Cerebellar nuclear complex (tissue), 1 donor: ENCODE measurements around the gene TTC21A.
"Not testable (repeated sequence)": the region's sequence is repeated elsewhere in the genome, so short reads cannot be mapped to it uniquely, and the experiment has no call there.

ENCODE experiments used
- DNase-seq, 2 experiments: peaks; one replicate each; lab custom pipeline; 2025; lab: John Stamatoyannopoulos, UW

Gene TTC21A

DNA sequence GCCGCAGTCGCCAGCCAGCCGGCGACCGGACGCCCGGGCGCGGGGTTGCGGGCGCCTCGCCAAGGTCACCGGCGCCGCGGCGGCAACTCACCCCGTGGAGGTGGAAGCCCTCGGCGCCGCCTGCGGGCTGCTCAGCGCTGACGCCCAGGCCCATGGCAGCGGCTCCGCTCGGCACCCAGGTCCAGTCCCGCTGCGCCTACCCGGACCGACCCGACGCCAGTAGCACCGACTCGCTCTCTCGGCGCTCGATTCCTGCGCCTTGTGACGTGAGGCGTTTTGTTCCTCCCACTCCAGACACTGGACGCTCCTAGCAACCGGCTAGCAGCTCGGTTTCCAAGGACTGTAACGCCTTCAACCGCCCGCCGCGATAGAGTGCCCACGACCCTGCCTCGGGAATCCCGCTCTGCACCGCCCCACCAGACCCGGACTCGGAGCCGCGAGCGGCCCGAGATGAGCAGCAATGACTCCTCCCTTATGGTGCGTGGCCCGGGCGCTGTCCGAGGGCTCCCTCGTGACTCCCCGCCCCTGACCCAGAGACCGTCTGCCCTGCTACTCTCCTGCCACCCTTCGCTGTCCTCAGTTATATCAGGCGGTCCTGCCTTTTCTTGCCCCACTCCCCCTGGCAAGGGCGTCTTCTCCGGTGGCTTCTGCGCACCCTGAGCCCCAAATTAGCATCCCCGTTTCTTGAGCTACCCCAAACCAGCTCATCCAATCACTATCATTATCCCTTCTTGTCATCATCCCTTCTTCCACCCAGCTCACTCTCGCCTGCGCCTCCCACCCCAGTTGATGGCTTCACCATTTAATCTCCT, at the start of gene TTC21A, which contains the start of gene GORASP1:
TTC21A (plus strand) TSS at position 293 of the 812 bp plus-strand sequence; CDS start at position 451, 158 bp downstream.
GORASP1 (minus strand) TSS at position 240 of the 812 bp plus-strand sequence; CDS start at position 154, 86 bp downstream.
- DNase-seq, result peak; percentile 47 to 68

DNA sequence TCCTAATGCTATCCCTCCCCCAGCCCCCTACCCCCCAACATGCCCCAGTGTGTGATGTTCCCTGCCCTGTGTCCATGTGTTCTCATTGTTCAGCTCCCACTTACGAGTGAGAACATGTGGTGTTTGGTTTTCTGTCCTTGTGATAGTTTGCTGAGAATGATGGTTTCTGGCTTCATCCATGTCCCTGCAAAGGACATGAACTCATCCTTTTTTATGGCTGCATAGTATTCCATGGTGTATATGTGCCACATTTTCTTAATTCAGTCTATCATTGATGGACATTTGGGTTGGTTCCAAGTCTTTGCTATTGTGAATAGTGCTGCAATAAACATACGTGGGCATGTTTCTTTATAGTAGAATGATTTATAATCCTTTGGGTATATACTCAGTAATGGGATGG, 46.3 kb upstream of the TTC21A start:
- not testable (repeated sequence) for DNase-seq

DNA sequence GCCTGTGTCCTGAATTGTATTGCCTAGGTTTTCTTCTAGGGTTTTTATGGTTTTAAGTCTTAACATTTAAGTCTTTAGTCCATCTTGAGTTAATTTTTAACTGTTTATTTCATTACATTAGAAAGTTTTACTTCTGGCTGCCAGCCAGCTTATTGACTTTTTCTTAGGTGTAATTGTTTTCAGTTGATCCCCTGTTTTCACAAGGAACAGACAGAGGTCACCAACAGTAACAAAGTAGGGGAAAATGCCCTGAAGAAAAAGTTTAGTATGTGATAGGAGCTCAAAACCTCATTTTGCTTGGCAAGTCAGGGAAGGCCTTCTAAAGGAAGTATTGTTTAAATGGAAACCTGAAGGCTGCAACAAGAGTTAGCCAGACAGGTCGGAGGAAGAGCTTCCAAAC, 45.3 kb upstream of the TTC21A start:
- no peak for DNase-seq

DNA sequence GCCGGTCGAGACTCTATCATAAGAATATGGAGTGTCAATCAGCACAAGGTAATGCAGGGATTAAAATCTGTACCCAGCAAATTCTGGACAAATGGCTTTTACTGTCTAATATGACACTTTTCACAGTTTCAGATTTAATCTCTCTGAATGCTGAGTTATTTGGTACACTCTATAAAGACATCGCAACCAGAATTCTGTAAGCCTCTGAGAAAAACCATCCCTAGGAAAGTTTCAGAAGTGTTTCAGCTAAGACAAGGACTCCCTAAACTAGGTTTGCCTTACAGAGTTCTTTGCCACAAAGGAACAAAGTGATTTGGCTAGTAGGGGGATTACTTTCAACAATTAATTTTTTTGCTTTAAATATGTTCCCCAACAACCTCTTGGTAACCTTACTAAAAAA, 44.3 kb upstream of the TTC21A start:
- no peak for DNase-seq

DNA sequence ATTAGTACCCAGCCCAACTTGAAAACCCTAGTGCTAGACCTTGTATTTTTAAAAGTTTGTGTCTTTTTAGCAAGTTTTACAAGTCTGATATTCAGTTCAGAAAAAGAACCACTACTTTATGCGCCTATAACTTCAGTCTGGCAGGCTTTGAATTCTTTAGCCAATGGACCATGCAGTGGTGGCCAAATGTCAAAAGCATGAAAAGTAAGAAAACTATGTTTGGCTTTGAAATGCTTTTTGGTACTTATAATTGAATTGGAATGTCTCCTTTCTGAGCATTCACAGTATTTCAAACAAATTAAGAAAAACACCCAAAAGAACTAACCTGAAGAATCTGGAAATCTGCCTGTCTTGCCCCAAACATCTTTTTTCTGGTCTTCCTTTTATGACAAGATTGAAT, 42.8 kb upstream of the TTC21A start:
- no peak for DNase-seq

DNA sequence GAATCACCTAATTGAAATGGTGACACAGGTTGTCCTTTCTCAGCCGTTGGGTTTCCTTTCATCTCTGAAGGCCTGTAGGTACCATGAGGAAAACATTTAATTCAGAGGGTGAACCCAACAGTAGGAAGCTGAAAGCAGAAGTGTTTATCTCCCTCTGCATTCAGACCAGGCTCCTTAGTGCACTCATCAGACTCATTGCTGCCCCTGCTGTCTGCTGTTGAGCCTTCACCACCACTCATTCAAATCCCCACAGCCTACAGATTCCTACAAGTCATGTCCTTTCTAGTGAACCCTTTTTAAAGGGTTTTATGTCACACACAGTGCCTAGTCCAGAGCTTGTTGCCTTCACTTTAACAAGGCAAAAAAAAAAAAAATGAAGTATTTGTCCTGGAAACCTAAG, 42.3 kb upstream of the TTC21A start:
- no peak for DNase-seq

GRCh38 chr3:39067286-39067685, 40.2 kb upstream of the TTC21A start:
- DNase-seq, result no peak

DNA sequence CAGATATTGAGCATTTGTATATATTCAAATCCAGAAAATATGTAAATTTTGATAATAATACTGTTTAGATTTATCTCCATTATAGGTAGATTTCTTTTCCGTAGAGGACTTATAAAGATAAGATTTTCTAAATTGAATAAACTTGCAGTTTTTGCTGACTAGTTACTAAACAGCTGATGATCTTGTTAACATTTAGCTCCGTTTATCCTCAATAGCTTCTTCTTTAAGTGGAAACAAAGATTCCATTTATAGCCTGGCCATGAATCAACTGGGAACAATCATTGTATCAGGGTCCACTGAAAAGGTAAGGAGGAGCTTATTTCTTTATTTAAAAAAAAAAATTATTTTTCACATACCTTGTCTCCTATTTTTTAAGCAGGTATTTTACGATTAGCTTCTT, 38.9 kb upstream of the TTC21A start:
- DNase-seq, result no peak

GRCh38 chr3:39075910-39076309, 31.6 kb upstream of the TTC21A start:
- no peak for DNase-seq

- DNase-seq, result no peak
These were observed 27.9 kb upstream of the TTC21A start for GRCh38 chr3:39079530-39079929.

DNA sequence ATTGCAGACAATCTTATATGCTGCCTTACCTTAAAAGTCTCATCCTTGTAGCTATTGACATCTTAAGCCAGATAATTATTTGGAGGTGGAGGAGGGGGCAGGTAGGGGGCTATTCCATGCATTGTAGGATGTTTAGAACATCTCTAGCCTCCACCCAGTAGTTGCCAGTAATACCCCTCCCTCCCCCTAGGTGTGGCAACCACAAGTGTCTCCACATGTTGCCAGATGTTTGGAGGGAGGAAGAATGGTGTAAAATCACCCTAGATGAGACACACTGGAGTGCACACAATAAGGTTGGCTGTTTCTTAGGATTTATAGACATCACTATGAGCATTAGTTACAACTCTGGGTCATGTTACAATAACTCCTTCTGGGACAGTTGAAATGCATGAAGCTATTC, 27.5 kb upstream of the TTC21A start:
- no peak for DNase-seq

GRCh38 chr3:39082666-39083313, 24.7 kb upstream of the TTC21A start:
- DNase-seq, result no peak

DNA sequence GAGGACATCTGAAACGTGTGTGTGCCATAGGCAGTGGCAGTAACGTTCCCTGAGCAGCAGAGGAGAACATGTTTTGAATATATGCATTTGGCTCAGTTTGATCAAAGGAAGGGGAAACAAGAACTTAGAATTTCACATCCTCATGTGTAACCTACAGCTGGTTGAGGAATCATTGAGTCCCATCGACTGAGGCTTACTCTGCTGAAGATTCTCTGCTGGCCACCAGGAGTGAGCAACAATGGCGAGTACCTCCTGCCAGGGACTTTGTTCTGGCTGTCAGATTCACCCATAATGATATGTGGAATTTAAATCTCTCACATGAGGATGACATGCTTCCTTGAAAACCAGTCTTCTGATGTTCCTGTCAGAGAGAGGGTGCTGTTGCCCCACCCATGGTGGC, 21.3 kb upstream of the TTC21A start:
- no peak for DNase-seq

GRCh38 chr3:39088456-39088855, 19.0 kb upstream of the TTC21A start:
- DNase-seq, result no peak

DNA sequence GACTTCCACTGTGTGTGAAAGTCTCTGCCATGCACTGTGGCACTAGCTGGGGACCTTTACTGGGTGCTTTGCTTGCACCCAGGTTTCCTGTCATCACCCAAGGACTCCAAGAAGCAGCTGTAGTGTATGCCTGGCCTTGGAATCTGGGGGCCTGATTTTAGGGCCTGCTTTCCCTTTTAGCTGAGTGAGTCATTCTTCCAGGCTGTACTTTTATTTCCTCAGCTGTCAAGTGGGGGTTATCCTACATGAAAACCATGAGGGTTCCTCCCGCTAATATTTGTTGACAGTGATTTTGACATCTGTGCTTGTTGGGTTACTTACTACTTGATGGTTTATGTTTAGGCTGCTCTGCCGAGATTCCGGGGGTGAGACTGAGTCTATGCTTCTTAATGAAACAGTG, 18.6 kb upstream of the TTC21A start:
- no peak for DNase-seq

GRCh38 chr3:39090922-39091321, 16.6 kb upstream of the TTC21A start:
- no peak for DNase-seq

GRCh38 chr3:39094851-39095677, 12.4 kb upstream of the TTC21A start:
- no peak for DNase-seq

GRCh38 chr3:39095778-39096177, 11.7 kb upstream of the TTC21A start:
- DNase-seq, result no peak

DNA sequence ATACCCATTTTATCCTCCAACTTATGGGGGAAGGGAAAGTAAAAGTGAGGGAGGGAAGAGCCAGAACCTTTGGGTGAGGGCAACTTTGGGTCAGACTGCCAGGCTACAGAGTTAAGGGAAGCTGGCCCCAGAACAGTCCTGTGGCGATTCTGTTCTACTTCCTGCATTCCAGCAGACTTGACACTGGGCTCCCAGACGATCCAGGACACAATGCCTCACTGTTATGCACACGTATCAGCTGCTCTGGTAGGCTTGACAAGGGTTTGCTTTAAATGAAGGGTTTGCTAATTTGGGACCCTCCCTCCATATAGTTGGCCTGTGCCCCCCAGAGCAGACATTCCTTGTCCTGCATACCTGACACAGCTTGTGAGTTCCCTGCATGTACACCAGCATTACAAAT, 10.7 kb upstream of the TTC21A start:
- DNase-seq, result no peak

- no peak for DNase-seq
These were observed 9.6 kb upstream of the TTC21A start for GRCh38 chr3:39097716-39098472.

DNA sequence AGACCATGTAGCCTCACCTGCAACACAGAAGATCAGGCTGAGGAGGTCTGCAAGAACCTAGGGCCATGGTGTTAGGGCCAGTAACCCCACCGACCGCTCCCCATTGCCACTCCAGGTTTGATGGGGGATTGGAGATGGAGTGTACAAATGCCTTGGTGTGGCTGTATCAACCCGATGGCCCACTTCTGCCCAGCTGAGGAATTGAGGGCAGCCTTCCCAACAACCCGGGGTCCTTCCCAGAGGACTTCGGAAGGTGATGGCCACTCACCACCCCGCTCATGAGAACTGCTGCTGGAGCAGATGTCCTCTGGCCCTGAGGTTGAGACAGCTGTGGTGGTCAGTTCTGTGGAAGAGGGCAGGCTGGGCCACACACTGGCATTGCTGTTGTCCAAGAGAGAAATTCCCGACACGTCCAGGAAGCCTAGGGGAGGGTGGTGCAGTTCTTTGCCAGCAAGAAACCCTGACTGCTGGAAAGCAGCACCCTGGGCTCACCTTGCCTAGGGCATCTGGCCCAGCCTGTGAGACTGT, 8.9 kb upstream of the TTC21A start:
- DNase-seq, result no peak

DNA sequence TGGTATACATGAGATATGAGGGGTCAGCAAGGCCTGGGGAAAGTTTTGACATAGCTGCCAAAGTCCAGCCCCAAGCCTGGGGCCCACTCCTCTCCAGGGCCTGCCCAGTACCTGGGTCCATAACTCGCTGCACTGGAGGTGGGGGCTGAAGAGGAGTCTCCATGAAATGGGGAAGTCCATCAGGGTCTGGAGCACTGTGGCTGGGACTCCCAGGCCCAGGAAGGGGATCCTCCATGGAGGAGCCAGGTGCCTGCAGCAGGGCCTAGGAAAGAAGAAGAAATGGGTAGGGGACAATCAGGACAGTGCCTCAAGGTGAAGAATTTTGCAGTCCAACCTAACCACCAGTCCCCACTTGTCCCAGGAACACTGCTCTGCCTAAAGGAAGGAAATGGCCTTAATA, 8.2 kb upstream of the TTC21A start:
- DNase-seq, result no peak
